ENCODE results near the gene HS6ST1.

- TF ChIP-seq, protein P1, sequence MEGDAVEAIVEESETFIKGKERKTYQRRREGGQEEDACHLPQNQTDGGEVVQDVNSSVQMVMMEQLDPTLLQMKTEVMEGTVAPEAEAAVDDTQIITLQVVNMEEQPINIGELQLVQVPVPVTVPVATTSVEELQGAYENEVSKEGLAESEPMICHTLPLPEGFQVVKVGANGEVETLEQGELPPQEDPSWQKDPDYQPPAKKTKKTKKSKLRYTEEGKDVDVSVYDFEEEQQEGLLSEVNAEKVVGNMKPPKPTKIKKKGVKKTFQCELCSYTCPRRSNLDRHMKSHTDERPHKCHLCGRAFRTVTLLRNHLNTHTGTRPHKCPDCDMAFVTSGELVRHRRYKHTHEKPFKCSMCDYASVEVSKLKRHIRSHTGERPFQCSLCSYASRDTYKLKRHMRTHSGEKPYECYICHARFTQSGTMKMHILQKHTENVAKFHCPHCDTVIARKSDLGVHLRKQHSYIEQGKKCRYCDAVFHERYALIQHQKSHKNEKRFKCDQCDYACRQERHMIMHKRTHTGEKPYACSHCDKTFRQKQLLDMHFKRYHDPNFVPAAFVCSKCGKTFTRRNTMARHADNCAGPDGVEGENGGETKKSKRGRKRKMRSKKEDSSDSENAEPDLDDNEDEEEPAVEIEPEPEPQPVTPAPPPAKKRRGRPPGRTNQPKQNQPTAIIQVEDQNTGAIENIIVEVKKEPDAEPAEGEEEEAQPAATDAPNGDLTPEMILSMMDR (IDR thresholded peaks at IDR 0.05; ENCODE audit: borderline replicate concordance, extremely low read depth, low read length, poor library complexity, severe bottlenecking) = no peak
- no peak for TF ChIP-seq EZH2 (IDR thresholded peaks at IDR 0.05; ENCODE audit: borderline replicate concordance, low read depth, low read length, severe bottlenecking)
Observed at GRCh38 chr2:128347171-128347558, 28.5 kb upstream of the HS6ST1 start.
